Immature natural killer cell (primary cell): Measurements from ENCODE around the gene GIPC3. TPM values are rescaled to one million over a fixed set of nuclear protein-coding genes. Genes with fewer than 3 reads are reported as not detected.
"Not testable (repeated sequence)": the region's sequence is repeated elsewhere in the genome, so short reads cannot be mapped to it uniquely, and the experiment has no call there.

Experiments used
- DNase-seq, 3 donors: peaks; one replicate each; pipeline ENCODE4 v3.0.0; 2022; ENCODE audit warnings: mixed read lengths in 1 of 3
- H3K27ac Mint-ChIP-seq, 6 donors: one replicate each; pipeline ENCODE4 v1.8.0; 2020; ENCODE audit warnings: mixed read lengths in 6 of 6, mild to moderate bottlenecking in 5 of 6, inconsistent platforms in 4 of 6, moderate library complexity in 3 of 6
- H3K27me3 Mint-ChIP-seq, 3 donors: one replicate each; pipeline ENCODE4 v1.8.0; 2020 to 2021; ENCODE audit warnings: low read depth in 3 of 3, mild to moderate bottlenecking in 3 of 3, mixed read lengths in 3 of 3, moderate library complexity in 3 of 3, inconsistent platforms in 1 of 3
- H3K36me3 Mint-ChIP-seq, 3 donors: one replicate each; pipeline ENCODE4 v1.8.0; 2020; ENCODE audit warnings: mixed read lengths in 3 of 3, inconsistent platforms in 2 of 3, mild to moderate bottlenecking in 2 of 3
- H3K4me1 Mint-ChIP-seq, 2 donors: one replicate each; pipeline ENCODE4 v1.8.0; 2020; ENCODE audit warnings: inconsistent platforms in 2 of 2, mild to moderate bottlenecking in 2 of 2, mixed read lengths in 2 of 2, moderate library complexity in 1 of 2
- H3K4me3 Mint-ChIP-seq, 5 donors: one replicate each; pipeline ENCODE4 v1.8.0; 2020; ENCODE audit warnings: mild to moderate bottlenecking in 5 of 5, mixed read lengths in 5 of 5, inconsistent platforms in 3 of 5, moderate library complexity in 3 of 5
- H3K9me3 Mint-ChIP-seq, 6 donors: one replicate each; pipeline ENCODE4 v1.8.0; 2020; ENCODE audit warnings: mild to moderate bottlenecking in 6 of 6, mixed read lengths in 6 of 6, inconsistent platforms in 4 of 6, moderate library complexity in 3 of 6
- polyA plus RNA-seq, 3 donors: library from polyadenylated mRNA; unstranded; fragments of 300-500 nt; fragmentation: Illumina TruSeq; gene quantifications; one replicate each; pipeline ENCODE4 v1.2.3, GENCODE V29; 2021

GIPC3 gene
- polyA plus RNA-seq, 3 donors from 2014 or later = 0.04 to 0.95 TPM; not detected in 1

DNA sequence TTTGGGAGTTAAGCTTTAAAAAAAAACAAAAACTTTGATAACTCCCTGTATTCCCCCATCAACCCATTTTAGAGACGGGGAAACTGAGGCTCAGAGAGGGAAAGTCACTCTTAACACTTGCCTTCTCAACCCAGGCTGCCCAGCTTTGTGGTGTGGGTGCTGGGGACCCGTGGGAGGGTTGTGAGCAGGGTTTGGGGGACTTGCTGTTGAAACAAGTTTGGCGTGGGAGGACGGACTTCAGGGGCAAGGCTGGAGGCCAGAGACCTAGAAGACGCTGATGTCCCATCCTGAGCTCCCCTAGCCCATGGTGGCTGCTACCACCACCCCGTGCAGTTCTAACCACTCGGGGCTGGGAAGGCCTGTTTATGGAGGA, 42.1 kb downstream of the GIPC3 start:
- Mint-ChIP-seq H3K36me3 (no peaks in the 10 kb centered on the region), H3K9me3 (peaks cover 0 to 2% (median 0%) of the 10 kb centered on the region in 6 donors), H3K27me3 (peaks cover 4 to 10% (median 8%) of the 10 kb centered on the region in 3 donors), H3K4me1 (peaks cover 33 to 39% of the 10 kb centered on the region in 2 donors), H3K4me3 (peak overlapping the region; percentile 84 to 99 (median 98)), H3K27ac (peak overlapping the region; percentile 96 to 99 (median 98))
- DNase-seq = no peak

DNA sequence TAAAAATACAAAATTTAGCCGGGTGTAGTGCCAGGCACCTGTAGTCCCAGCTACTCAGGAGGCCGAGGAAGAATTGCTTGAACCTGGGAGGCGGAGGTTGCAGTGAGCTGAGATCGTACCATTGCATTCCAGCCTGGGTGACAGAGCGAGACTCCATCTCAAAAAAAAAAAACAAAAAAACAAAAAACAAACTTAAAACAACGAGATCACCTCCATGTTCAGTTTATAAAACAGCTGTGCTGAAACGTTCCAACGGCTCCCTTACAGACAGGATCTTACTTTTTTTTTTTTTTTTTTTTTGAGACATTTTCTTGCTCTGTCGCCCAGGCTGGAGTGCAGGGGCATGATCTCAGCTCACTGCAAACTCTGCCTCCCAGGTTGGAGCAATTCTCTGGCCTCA, 43.5 kb downstream of the GIPC3 start:
- not testable (repeated sequence) for H3K27ac Mint-ChIP-seq, H3K4me3 Mint-ChIP-seq, H3K36me3 Mint-ChIP-seq, DNase-seq, H3K27me3 Mint-ChIP-seq, H3K9me3 Mint-ChIP-seq
- H3K4me1 Mint-ChIP-seq = peaks cover 33 to 39% of the 10 kb centered on the region in 2 donors

DNA sequence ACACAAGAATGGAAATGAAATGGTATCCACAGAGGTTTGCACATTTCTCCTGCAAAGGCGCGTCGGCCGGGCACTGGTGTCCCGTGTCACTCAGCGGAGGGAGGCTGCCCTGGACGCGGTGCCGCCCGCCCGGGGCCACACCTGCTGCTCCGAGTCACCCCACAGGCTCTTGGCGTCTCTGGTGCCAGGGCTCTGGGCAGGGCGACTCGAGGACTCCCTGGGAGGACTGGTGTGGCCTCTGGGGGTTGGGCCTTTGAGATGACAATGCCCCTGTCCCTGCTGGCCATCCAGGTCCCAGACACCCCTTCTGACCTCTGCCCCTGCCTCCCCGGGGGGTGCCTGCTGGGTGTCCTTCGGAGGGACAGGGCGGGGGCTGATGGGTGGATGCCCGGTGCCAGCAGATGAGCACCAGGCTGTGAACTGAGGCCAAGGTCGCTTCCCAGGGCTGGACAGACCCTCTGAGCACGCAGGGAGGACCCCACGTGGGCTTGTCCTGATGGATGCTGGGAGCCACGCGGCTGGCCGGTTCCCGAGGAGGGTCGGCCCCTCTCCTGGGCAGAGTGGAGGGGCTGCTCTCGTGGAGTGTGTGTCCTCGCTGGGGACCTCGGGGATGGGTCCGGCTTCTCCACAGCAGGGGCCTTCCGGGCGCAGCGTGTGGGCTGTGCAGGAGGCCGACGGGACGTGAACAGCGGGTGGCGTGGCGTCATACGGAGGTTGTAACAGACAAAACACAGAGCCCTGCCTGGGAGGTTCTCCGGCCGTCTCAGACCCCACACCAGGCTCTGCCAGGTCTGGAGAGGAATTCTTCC, 46.0 kb downstream of the GIPC3 start:
- Mint-ChIP-seq H3K36me3 (no peaks in the 10 kb centered on the region), H3K27me3 (peaks cover 3 to 8% (median 4%) of the 10 kb centered on the region in 3 donors), H3K4me3 (no peak overlapping the region), H3K27ac (no peak overlapping the region), H3K9me3 (peaks cover 0 to 2% (median 0%) of the 10 kb centered on the region in 6 donors), H3K4me1 (peaks cover 14% of the 10 kb centered on the region in 2 donors)
- no peak for DNase-seq

DNA sequence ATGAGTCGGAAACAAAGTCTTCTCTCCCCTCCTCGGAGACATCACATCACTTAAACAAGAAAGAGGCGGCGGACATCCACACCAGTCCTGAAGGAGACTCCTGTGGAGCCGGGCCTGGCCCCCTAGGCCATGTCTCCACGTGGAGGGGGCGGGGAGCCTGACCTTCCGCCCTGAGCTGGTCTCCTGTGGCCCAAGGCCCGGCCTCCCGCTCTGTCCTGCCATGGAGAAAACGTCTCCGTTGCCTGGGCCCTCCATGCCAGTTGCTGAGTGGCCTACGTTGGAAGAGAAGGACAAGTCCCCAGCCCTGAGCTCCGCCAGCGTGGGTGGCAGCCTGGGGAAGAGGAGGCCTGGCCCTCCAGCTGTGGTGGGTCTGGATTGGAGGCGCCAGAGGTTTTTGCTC, 46.8 kb downstream of the GIPC3 start:
- H3K4me3 Mint-ChIP-seq = no peak overlapping the region
- peaks cover 0 to 2% (median 0%) of the 10 kb centered on the region in 3 donors for H3K27me3 Mint-ChIP-seq
- no peak for DNase-seq
- H3K9me3 Mint-ChIP-seq = no peaks in the 10 kb centered on the region
- no peak overlapping the region for H3K27ac Mint-ChIP-seq
- no peaks in the 10 kb centered on the region for H3K36me3 Mint-ChIP-seq
- peaks cover 6 to 7% of the 10 kb centered on the region in 2 donors for H3K4me1 Mint-ChIP-seq

DNA sequence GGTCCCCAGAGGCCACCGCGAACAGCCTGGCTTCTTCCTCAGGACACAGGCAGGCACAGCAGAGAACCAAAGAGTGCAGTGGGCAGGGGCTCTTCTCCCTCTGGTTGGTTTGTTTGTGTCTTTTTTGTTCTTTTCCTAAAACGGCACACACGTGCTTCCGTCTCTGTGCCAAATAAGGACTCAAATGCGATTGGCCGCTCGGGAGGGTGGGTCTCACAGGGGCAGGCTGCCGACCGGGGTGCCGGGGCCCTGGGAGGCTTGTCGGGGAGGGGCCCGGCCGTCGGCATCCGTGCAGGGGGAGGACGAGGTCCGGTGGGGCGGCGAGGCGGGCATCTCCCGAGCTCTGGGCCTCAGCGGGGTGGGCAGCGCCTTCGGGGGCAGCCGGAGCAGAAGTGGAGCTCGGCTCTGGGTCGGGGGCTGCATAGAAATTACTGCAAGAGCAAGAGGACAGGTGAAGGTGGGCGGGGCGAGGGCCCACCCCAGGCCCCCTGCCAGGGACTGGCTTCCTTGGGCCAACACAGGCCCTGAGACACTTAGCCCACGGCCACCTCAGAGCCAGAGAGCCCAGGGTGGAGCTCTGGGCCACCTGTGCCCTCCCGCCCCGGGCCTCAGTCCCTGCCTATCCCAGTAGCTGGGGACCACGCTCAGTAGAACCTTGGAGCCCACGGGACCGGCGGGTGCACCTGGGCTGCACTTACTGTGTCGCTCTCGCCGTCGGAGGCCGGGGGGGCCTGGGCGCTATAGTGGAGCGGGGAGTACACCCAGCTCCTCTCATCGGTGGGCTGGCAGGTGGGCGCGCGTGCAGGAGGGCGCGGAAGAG, 47.7 kb downstream of the GIPC3 start:
- Mint-ChIP-seq H3K27me3 (peaks cover 0 to 2% (median 0%) of the 10 kb centered on the region in 3 donors), H3K27ac (no peak overlapping the region), H3K9me3 (no peaks in the 10 kb centered on the region), H3K4me1 (peaks cover 0 to 6% of the 10 kb centered on the region in 2 donors), H3K36me3 (no peaks in the 10 kb centered on the region), H3K4me3 (no peak overlapping the region)
- DNase-seq = no peak

DNA sequence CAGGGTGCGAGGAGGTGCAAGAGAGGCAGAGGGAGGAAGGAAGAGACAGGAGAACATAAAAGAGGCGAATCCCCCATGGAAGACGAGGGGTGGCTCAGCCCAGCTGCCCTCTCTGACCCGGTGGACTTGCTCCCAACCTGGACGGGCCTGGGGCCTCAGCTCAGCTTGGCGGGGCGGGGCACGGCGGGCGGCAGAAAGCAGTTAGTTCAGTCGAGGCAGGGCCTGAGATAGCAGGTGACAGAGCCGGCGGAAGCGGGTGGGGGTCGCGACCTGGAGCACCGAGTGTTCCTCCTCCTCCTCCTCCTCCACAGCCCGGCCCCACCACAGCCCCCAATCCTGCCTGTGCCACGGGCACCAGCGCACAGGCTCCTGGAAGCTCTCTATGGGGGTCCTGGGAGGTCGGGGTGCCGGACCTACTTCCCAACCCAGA, 48.3 kb downstream of the GIPC3 start:
- Mint-ChIP-seq H3K4me1 (peaks cover 0 to 6% of the 10 kb centered on the region in 2 donors), H3K27ac (no peak overlapping the region)

DNA sequence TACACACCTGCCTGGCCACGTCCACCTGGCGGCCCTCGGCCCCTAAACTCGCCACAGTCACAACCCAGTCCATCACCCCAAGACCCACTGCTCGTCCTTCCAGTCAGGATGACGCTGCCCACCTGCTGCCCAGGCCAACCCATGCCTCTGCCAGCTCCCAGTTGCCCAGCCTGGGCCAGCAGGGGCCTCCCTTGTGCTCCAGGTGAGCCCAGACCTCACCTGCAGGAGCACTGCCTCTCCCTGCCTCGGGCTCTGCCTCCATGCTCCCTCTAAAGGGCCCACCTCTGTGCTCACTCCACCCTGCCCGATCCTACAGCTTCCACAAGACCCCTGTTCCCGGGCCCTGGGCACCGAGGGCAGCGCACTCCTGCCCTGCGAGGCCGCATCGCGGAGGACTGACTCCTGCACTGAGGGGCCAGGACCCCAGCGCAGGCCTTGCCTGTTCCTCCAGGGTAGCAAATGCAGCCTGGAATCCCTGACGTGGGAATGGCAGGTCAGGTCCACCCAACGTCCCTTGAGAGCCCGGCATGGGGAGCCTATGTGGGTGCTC, 49.3 kb downstream of the GIPC3 start:
- Mint-ChIP-seq H3K27me3 (peaks cover 0 to 2% (median 0%) of the 10 kb centered on the region in 3 donors), H3K4me3 (no peak overlapping the region), H3K36me3 (peaks cover 0 to under 1% (median 0%) of the 10 kb centered on the region in 3 donors), H3K27ac (no peak overlapping the region), H3K4me1 (peaks cover 0 to 6% of the 10 kb centered on the region in 2 donors), H3K9me3 (no peaks in the 10 kb centered on the region)
- no peak for DNase-seq

More for the DNA sequence above, 48.3 kb downstream of the GIPC3 start:
- Mint-ChIP-seq H3K36me3 (no peaks in the 10 kb centered on the region), H3K9me3 (no peaks in the 10 kb centered on the region), H3K27me3 (peaks cover 0 to 2% (median 0%) of the 10 kb centered on the region in 3 donors), H3K4me3 (no peak overlapping the region)
- DNase-seq = no peak

DNA sequence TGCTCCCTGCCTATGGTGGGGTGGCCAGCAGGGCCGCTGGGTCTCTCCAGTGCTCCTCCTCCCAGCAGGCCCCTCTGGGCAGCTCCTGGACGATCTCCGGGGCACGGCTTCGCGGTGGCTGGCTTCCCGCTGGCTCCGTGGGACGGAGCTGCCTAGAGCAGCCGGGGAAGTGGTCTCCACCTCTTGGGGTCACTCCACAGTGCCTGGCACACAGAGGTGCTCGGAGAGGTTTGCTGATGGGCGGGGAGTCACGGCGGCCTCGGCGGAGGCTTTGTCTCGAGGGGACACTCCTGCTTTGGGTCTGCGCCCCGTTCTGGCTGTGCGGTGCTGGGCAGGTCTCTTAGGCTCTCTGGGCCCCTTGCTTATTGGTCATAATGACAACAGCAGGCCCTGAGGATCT, 51.2 kb downstream of the GIPC3 start:
- H3K4me3 Mint-ChIP-seq = no peak overlapping the region
- no peak overlapping the region for H3K27ac Mint-ChIP-seq
- peaks cover 0 to 5% (median 0%) of the 10 kb centered on the region in 3 donors for H3K36me3 Mint-ChIP-seq
- no peaks in the 10 kb centered on the region for H3K9me3 Mint-ChIP-seq
- no peak for DNase-seq
- H3K4me1 Mint-ChIP-seq = no peaks in the 10 kb centered on the region
- H3K27me3 Mint-ChIP-seq = no peaks in the 10 kb centered on the region

DNA sequence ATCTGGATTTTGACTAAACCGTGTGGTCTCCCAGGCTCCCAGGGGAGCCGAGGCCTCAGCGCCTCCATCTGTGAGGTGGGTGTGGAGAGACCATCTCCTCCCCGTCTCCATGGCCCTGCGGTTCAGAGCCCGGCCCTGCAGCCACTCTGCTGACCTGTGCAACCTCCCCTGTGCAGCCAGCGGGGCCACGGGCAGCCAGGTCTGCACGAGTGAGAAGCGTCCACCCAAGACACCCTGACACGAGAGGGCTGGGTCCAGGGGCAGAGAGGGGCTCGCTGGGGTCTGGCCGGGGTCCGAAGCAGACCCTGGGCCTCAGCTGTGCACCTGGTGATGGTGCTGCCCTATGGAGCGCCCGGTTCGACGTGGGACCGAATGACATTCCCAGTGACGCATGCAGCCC, 51.7 kb downstream of the GIPC3 start:
- H3K36me3 Mint-ChIP-seq = peaks cover 0 to 5% (median 0%) of the 10 kb centered on the region in 3 donors
- no peaks in the 10 kb centered on the region for H3K9me3 Mint-ChIP-seq
- H3K27ac Mint-ChIP-seq = no peak overlapping the region
- no peaks in the 10 kb centered on the region for H3K27me3 Mint-ChIP-seq
- DNase-seq = no peak
- no peak overlapping the region for H3K4me3 Mint-ChIP-seq
- no peaks in the 10 kb centered on the region for H3K4me1 Mint-ChIP-seq

DNA sequence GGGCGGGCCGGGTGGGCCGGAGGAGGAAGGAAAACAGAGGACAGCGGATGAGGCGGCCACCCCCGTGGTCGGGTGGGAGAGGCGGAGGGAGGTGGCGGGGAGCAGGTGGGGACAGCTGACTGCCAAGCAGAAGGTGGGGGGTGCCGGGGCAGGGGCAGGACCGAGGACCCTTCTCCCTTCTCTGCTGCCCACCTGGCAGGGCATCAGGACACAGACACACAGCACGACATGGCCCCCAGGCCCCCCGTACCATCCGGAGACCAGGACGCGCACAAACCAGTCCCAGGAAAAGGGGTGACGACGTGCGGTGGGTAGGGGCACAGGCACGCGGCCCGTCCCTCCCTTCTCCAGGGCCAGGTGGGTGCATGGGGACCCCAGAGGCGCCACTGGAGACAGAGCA, 52.3 kb downstream of the GIPC3 start:
- Mint-ChIP-seq H3K9me3 (no peaks in the 10 kb centered on the region), H3K4me1 (no peaks in the 10 kb centered on the region), H3K36me3 (peaks cover 0 to 5% (median 0%) of the 10 kb centered on the region in 3 donors), H3K27me3 (no peaks in the 10 kb centered on the region), H3K27ac (no peak overlapping the region), H3K4me3 (no peak overlapping the region)
- DNase-seq = no peak

DNA sequence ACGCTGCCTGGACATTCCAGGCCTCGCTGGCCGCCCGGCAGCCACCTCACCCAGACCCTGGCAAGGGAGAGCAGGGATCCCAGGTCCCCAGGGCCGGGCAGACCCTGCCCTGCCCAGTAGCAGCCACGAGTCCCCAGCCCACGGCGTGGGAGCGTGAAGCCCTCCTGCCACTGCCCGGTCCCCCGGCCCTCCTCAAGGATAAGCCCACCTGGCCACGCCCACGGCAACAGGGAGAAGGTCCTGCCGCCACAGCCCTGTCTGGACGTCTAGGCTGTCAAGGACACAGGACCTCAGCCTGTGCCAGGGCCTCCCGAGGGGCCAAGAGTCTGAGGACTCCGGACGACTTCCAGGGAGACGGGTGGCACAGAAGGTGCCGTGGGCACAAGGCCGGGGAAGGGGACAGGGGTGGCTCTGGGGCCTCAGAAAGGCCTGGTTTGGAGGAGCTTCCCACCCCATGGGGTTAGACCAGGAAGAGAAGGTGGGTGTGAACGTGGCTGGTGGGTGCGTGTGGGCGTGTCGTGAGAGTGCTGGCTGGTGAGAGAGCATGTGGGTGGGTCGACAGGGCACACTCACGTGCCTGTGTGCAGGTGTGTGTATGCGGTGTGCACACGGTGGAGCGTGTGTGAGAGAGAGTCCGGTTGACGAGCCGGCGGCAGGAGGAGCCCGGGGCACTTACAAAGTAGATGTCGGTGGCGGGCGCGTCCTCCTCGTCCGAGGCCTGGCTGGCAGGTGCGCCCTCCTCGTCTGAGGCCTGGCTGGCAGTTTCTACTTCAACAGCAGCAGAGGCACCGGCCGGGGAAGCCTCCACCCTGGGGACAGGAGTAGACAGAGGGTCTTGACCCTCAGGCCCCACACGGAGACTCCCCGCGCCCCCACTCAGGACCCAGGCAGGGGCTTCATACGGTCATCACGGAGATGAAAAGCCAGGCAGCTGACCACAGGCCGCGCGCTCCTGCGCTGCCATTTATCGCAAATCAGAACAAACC, 53.2 kb downstream of the GIPC3 start:
- Mint-ChIP-seq H3K9me3 (no peaks in the 10 kb centered on the region), H3K36me3 (peaks cover 0 to 5% (median 0%) of the 10 kb centered on the region in 3 donors), H3K4me3 (no peak overlapping the region), H3K4me1 (no peaks in the 10 kb centered on the region), H3K27ac (peak overlapping the region in 1 of 6 donors; percentile 49), H3K27me3 (no peaks in the 10 kb centered on the region)
- no peak for DNase-seq

DNA sequence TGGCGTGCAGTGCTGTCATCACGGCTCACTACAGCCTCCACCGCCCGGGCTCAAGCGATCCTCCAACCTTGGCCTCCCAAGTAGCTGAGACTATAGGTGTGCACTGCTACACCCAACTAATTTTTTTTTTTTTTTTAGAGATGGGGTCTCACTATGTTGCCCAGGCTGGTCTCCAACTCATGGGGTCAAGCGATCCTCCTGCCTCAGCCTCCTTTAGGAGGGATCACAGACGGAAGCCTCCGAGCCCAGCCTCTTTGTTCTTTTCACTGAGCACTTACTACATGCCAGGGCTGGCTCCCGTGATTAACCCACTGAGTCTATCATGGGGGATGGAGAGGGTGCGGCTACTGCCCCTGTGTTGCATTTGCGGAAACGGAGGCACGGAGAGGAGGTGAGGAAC, 54.2 kb downstream of the GIPC3 start:
- peaks cover 0 to 5% (median 0%) of the 10 kb centered on the region in 3 donors for H3K36me3 Mint-ChIP-seq

More for the DNA sequence above, 54.2 kb downstream of the GIPC3 start:
- no peak for DNase-seq
- Mint-ChIP-seq H3K9me3 (no peaks in the 10 kb centered on the region), H3K4me1 (no peaks in the 10 kb centered on the region), H3K4me3 (no peak overlapping the region), H3K27me3 (no peaks in the 10 kb centered on the region), H3K27ac (no peak overlapping the region)
